Stimulated activated CD4-positive, alpha-beta T cell treated with anti-CD3 and anti-CD28 coated beads, Interleukin-15, amount 100 ng/mL, for 1 hour (primary cell): ENCODE results near the gene UGGT1.

ENCODE experiments used
- DNase-seq, 2 donors: peaks; one replicate each; pipeline ENCODE4 v3.0.0-alpha.2; 2020; ENCODE audit warnings: low read depth in 1 of 2, low spot score in 1 of 2

UGGT1 gene

DNA sequence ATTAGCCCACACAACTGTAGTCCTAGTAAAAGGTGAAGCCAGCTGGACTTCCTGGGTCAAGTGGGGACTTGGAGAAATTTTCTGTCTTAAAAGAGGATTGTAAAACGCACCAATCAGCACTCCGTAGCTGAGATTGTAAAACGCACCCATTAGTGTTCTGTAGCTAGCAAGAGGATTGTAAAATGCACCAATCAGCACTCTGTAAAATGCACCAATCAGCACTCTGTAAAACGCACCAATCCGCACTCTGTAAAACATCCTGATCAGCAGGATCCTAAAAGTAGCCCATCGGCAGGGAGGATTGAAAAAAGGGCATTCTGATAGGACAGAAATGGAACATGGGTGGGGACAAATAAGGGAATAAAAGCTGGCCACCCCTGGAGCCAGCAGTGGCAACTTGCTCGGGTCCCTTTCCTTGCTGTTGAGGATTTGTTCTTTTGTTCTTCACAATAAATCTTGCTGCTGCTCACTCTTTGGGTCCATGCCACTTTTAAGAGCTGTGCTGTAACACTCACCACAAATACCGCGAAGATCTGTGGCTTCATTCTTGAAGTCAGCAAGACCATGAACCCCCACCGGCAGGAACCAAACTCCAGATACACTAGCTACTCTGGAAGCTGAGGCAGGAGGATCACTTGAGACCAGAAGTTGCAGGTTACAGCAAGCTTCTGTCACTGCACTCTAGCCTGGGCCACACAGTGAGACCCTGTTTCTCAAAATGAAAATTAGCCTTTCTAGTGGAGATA lies 125.1 kb downstream of the UGGT1 start:
- DNase-seq = no peak

DNA sequence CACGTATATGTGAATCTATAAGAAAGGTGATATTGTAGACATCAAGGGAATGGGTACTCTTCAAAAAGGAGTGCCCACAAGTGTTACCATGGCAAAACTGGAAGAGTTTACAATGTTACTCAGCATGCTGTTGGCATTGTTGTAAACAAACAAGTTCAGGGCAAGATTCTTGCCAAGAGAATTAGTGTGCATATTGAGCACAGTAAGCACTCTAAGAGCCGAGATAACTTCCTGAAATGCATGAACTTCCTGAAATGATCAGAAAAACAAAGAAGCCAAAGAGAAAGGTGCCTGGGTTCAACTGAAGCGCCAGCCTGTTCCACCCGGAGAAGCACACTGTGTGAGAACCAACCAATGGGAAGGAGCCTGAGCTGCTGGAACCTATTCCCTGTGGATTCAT lies 126.7 kb downstream of the UGGT1 start:
- no peak for DNase-seq

DNA sequence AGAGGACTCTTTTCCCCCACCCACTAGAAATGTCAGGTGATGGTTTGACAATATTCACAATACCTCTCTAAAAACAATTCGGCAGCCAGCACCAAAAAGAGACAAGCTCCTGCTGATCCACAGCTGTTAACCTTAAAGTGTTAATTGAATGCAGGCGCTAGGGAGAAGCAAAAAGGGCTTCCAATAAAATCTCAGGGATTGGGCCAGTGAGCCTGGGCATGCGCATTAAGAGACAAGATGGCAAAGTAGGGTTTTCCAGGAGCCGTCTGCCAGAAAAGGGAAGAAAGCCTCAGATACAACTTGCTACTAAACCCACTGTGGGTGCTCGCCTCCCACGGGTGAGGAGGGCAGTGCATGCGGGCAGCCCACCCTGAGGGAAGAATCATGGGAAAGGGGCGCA lies 128.9 kb downstream of the UGGT1 start:
- no peak for DNase-seq

DNA sequence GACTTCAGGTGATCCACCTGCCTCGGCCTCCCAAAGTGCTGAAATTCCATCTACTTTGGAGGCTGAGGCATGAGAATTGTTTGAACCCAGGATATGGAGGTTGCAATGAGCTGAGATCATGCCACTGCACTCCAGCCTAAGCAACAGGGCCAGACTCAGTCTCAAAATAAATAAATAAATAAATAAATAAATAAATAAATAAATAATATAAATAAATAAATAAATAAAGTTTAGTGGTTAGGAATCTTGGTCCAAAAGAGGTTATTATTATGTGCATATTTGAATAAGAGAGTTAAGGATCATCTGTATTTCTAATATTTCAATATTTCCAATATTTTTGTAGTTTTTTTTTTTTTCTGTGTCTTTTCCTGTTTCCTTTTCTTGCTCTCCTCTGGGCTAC lies 136.9 kb downstream of the UGGT1 start:
- no peak for DNase-seq

DNA sequence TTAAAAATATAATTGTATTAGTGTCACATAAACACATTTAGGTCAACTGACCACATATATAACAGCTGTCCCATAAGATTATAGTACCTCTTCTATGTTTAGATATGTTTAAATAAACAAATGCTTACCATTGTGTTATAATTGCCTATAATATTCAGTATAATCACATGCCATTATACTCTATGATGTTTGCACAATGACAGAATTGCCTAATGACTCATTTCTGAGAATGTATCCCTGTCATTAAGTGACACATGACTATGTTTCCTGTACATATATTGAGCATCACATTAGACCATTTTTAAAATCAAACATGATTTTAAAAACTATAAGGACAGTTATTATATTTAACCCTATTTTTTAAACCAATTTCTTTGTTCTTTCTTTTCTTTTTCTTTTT lies 137.9 kb downstream of the UGGT1 start:
- DNase-seq = no peak

DNA sequence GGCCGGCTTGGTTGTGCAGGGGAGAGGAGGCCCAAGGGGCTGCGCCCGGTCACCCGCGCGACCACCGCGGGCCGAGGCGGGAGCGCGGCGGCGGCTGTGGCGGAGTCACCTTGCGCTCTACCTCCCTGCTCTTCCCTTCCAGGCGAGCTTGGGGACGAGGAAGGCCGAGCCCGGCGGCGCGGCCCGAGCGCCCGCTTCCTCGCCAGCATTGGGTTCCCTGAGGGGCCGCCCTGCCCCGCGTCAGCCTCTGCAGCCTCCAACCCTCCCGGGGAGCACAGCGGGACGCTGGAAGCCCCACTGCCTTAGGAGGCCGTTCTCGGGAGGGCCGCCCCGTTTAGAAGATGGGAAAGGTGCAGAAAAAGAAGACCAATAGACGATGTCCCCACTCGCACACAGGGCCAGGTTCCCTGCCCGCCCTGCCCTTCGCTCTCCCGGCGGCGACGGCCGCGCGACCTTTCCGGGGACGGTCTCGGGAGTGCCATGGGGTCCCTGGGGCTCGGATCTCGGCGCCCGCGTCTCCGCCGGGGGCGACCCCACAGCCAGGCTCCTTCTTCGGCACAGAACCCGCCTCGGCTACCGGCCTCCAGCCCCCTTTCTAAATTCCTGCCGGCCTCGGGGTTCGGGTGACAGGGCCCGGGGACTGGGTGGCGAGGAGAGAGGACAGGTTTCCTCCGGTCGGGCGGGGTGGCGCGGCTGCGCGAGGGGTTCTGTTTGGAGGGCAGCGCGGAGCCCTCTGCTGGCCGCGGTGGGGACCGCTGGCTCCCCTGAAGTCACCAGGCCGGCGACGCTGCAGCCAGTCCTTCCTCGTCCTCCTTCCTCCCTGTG lies 142.2 kb downstream of the UGGT1 start:
- DNase-seq = peak; percentile 62 to 78

DNA sequence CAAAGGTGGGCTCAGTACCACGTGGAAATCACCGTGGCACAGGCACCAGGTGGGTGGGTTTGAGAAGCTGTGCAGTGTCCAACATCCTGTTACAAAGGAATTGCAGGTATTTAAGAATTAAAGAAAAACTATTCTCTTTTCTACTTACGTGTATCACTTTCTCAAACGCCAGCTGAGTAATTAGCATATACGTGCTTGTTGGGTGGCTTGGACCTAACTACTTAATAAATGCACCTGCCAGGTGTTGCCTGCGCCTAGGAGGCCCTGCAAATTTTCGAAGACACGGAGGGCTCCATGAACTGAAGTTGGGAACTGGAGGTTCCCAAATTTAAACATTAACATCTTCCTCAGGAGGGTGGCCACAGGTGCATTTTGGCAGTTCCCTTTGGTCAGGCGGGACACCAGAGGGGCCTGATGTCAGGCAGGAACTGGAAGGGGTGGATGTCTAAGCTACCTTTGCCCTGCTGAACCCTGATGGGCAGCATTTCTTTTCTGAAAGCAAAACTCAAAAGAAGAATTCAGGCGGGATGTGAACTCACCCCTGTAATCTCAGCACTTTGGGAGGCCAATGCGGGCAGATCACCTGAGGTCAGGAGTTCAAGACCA lies 142.9 kb downstream of the UGGT1 start:
- DNase-seq = no peak

DNA sequence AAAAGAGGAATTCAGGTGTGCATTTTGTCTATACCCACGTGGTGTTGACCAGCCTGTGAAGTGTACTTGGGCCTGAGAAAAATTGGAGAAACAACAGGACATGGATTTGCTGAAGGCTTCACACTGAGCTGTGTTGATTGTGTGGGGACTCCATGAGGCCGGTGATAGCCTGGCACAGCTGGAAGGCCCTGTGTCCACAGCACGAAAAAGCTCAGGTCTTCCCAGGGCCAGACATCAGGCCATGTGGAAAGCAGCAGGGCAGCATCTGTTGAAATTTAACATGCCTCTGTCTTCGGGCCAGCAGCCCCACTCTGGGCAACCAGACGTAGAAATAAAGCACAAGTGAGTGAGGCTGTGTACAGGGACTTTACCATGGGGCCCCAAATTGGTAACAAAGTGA lies 143.6 kb downstream of the UGGT1 start:
- no peak for DNase-seq

DNA sequence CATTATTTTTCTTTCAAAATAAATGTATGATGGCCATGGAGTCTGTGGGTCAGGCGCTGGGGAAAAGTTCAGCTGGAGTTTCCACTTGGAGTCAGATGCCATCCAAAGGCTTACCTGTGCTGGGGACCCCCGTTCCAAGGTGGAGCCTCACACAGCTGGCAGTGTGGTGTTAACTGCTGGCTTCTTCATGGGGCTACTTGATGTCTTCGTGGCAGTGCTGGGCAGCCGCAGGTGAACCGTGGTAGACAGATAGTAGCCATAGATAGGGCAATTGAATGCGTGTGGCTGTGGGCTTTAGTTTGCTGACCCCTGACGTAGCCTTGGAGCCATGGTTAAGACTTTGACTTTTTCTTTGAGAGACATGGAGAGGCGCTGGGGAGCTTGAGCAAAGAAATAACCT lies 144.6 kb downstream of the UGGT1 start:
- no peak for DNase-seq

DNA sequence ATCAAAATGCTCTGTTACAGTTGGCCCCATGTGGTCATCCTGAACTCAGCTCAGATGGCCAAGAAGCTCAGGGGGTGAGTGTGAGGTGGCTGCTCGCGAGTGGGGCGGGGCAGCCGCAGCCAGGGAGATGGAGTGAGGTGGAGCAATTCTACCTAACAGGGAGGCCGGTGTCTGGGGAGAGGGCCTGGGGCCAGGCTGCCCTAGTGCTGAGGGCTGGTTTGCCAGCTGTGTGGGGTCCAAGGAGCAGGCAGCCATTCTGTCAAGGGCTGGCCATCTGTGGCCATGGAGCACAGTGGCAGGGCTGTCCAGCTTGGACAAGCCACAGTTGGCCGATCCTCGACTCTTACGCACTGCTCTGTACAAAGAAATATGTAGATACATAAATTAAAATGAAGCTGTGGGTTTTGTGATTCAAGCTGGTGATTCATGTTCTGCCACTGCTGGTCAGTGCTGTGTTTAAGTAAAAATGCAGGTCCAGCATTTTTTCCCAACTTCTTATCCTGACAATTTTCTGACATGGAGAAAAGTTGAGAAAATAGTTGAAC lies 145.6 kb downstream of the UGGT1 start:
- no peak for DNase-seq

DNA sequence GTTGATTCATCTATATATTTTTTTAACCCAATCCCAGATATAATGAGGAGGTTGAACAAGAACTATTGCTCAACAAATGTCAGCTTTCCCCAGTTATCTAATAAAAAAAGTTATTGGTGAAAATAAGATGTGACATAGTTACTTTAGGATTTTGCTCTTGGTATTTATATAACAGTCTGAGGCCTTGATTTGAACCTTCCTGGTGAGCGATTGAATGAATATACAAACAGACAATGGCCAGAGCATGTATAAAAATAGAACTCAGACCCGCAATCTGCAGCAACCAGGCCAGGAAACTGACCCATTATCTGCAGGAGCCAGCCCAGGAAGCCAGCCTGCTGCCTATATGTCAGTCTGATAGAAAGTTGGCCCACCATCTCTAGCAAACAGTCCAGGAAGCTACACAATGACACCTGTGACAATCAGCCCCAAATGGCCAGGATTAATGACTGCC lies 146.1 kb downstream of the UGGT1 start:
- DNase-seq = no peak

DNA sequence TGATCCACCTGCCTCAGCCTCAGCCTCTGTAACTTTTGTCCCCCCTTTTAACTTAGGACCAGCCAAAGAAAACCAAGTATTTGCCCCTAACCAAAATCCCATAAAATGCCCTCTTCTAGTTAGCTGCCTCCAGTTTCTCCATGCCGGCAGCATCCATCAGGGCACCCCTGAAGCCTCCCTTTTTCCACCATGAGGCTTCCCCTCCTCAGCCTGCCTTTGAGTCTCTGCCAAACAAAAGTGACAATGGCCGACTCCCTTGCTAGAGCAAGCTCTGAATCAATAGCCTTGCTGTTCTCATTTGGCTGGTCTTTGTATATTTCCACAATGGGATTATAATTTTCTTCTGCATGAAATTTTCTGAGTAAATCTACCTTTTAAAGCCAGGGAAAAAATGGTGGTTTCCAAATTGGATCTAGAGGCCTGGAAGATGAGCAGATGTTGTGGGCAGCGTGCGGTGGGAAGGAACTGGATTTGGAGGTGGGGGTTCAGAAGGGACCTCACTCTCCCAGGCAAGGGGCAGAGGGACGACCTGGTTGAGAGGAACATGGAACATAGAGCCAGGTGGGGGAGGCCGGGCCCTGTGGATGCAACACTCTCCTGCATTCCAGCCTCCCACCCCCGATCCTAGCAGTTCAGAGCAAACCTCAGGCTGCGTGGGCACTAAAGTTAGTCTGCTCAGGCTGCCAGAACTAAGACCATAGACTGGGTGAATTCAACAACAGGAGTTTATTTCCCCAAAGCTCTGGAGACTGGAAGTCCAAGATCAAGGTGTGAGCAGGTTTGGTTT lies 147.1 kb downstream of the UGGT1 start:
- DNase-seq = no peak

DNA sequence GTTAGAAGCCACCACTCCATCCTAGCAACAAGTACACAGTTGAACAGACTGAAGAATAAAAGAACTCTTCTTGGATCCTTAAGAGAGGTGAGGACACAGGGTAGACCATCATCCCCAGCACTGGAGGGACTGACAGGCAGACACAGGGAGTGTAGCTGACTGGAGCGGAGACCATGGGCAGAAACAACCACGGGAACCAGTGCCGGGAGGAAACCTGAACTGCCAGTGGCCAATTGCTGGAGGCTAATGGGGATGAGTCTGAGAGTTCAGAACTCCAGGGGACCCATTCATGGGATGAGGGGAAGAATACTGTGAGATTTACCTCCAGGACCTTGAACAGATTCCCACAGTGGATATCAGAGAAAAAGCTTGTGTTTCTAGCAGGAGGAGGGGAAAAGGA lies 150.9 kb downstream of the UGGT1 start:
- DNase-seq = no peak
